LNCAP (cell line): ENCODE data around the gene ERICH6.

Source experiments
- CTCF ChIP-seq: fragments of 450-650 bp; IDR thresholded peaks from 2 replicates; pipeline ENCODE4 v1.5.1; 2017; ENCODE audit warnings: mild to moderate bottlenecking

ERICH6 gene

GRCh38 chr3:150733936-150734794, 30.4 kb upstream of the ERICH6 start:
- TF ChIP-seq CTCF: no peak

GRCh38 chr3:150733373-150733935, 29.7 kb upstream of the ERICH6 start:
- no peak for TF ChIP-seq CTCF

- no peak for TF ChIP-seq CTCF
Observed at GRCh38 chr3:150729682-150730360, 26.1 kb upstream of the ERICH6 start.

GRCh38 chr3:150727653-150728502, 24.2 kb upstream of the ERICH6 start:
- no peak for TF ChIP-seq CTCF

- no peak for TF ChIP-seq CTCF
Observed at GRCh38 chr3:150725548-150725947, 21.8 kb upstream of the ERICH6 start.

GRCh38 chr3:150723946-150724345, 20.2 kb upstream of the ERICH6 start:
- TF ChIP-seq CTCF: no peak

- TF ChIP-seq CTCF: no peak
Observed at GRCh38 chr3:150722267-150722666, 18.5 kb upstream of the ERICH6 start.
